ENCODE data around the gene MICU2.

MICU2 gene

GRCh38 chr13:21526707-21527540 lies 77.0 kb downstream of the MICU2 start:
- Mint-ChIP-seq H3K36me3 (peaks cover 28% of the 10 kb centered on the region), H3K27ac (peak overlapping the region; percentile 42), H3K9me3 (no peaks in the 10 kb centered on the region), H3K4me1 (peaks cover 2% of the 10 kb centered on the region), H3K27me3 (no peaks in the 10 kb centered on the region), H3K4me3 (no peak overlapping the region)
- DNase-seq (ENCODE audit: low spot score in 2 of 2) (no peak), ATAC-seq (ENCODE audit: low read depth) (no peak)

GRCh38 chr13:21522847-21523246 lies 81.1 kb downstream of the MICU2 start:
- H3K9me3 Mint-ChIP-seq: no peaks in the 10 kb centered on the region
- ATAC-seq (ENCODE audit: low read depth) (no peak), DNase-seq (ENCODE audit: low spot score in 2 of 2) (no peak)
- H3K36me3 Mint-ChIP-seq: peaks cover 38% of the 10 kb centered on the region
- peaks cover 2% of the 10 kb centered on the region for H3K4me1 Mint-ChIP-seq
- H3K4me3 Mint-ChIP-seq: no peak overlapping the region
- no peaks in the 10 kb centered on the region for H3K27me3 Mint-ChIP-seq
- H3K27ac Mint-ChIP-seq: no peak overlapping the region

GRCh38 chr13:21522130-21522529 lies 81.8 kb downstream of the MICU2 start:
- no peak for ATAC-seq (ENCODE audit: low read depth)
- H3K27ac Mint-ChIP-seq: no peak overlapping the region
- DNase-seq (ENCODE audit: low spot score in 2 of 2): no peak
- no peak overlapping the region for H3K4me3 Mint-ChIP-seq
- H3K9me3 Mint-ChIP-seq: no peaks in the 10 kb centered on the region
- peaks cover 38% of the 10 kb centered on the region for H3K36me3 Mint-ChIP-seq
- H3K27me3 Mint-ChIP-seq: no peaks in the 10 kb centered on the region
- peaks cover 2% of the 10 kb centered on the region for H3K4me1 Mint-ChIP-seq

GRCh38 chr13:21518617-21519144 lies 85.3 kb downstream of the MICU2 start:
- Mint-ChIP-seq H3K36me3 (peaks cover 30% of the 10 kb centered on the region), H3K4me3 (no peak overlapping the region), H3K27me3 (no peaks in the 10 kb centered on the region), H3K9me3 (no peaks in the 10 kb centered on the region), H3K4me1 (no peaks in the 10 kb centered on the region), H3K27ac (no peak overlapping the region)
- DNase-seq (ENCODE audit: low spot score in 2 of 2) (no peak), ATAC-seq (ENCODE audit: low read depth) (no peak)

- H3K9me3 Mint-ChIP-seq: no peaks in the 10 kb centered on the region
- no peak for DNase-seq (ENCODE audit: low spot score in 2 of 2)
- H3K36me3 Mint-ChIP-seq: peaks cover 27% of the 10 kb centered on the region
- no peaks in the 10 kb centered on the region for H3K4me1 Mint-ChIP-seq
- no peak overlapping the region for H3K4me3 Mint-ChIP-seq
- ATAC-seq (ENCODE audit: low read depth): no peak
- H3K27ac Mint-ChIP-seq: no peak overlapping the region
- no peaks in the 10 kb centered on the region for H3K27me3 Mint-ChIP-seq
Observed at GRCh38 chr13:21517576-21517975, 86.4 kb downstream of the MICU2 start.

- peaks cover 25% of the 10 kb centered on the region for H3K36me3 Mint-ChIP-seq
- no peaks in the 10 kb centered on the region for H3K9me3 Mint-ChIP-seq
- H3K27ac Mint-ChIP-seq: no peak overlapping the region
- no peak overlapping the region for H3K4me3 Mint-ChIP-seq
- ATAC-seq (ENCODE audit: low read depth) (no peak), DNase-seq (ENCODE audit: low spot score in 2 of 2) (no peak)
- H3K4me1 Mint-ChIP-seq: no peaks in the 10 kb centered on the region
- H3K27me3 Mint-ChIP-seq: no peaks in the 10 kb centered on the region
Observed at GRCh38 chr13:21516805-21517204, 87.2 kb downstream of the MICU2 start.

GRCh38 chr13:21511849-21512248 lies 92.1 kb downstream of the MICU2 start:
- H3K4me3 Mint-ChIP-seq: no peak overlapping the region
- DNase-seq (ENCODE audit: low spot score in 2 of 2) (no peak), ATAC-seq (ENCODE audit: low read depth) (no peak)
- H3K9me3 Mint-ChIP-seq: no peaks in the 10 kb centered on the region
- H3K4me1 Mint-ChIP-seq: no peaks in the 10 kb centered on the region
- peaks cover 24% of the 10 kb centered on the region for H3K36me3 Mint-ChIP-seq
- H3K27ac Mint-ChIP-seq: no peak overlapping the region
- H3K27me3 Mint-ChIP-seq: no peaks in the 10 kb centered on the region

- Mint-ChIP-seq H3K4me1 (no peaks in the 10 kb centered on the region), H3K27ac (no peak overlapping the region), H3K4me3 (no peak overlapping the region), H3K9me3 (no peaks in the 10 kb centered on the region), H3K27me3 (no peaks in the 10 kb centered on the region), H3K36me3 (peaks cover 31% of the 10 kb centered on the region)
- DNase-seq (ENCODE audit: low spot score in 2 of 2) (no peak), ATAC-seq (ENCODE audit: low read depth) (no peak)
Observed at GRCh38 chr13:21504379-21504778, 99.6 kb downstream of the MICU2 start.

GRCh38 chr13:21501686-21502085 lies 102.3 kb downstream of the MICU2 start:
- H3K36me3 Mint-ChIP-seq: peaks cover 28% of the 10 kb centered on the region
- H3K27ac Mint-ChIP-seq: no peak overlapping the region
- no peaks in the 10 kb centered on the region for H3K27me3 Mint-ChIP-seq
- DNase-seq (ENCODE audit: low spot score in 2 of 2) (no peak), ATAC-seq (ENCODE audit: low read depth) (no peak)
- H3K4me1 Mint-ChIP-seq: no peaks in the 10 kb centered on the region
- no peaks in the 10 kb centered on the region for H3K9me3 Mint-ChIP-seq
- no peak overlapping the region for H3K4me3 Mint-ChIP-seq

- ATAC-seq (ENCODE audit: low read depth): no peak
- Mint-ChIP-seq H3K27me3 (no peaks in the 10 kb centered on the region), H3K4me3 (no peak overlapping the region), H3K4me1 (no peaks in the 10 kb centered on the region), H3K9me3 (peaks cover 16% of the 10 kb centered on the region), H3K27ac (no peak overlapping the region), H3K36me3 (peaks cover 19% of the 10 kb centered on the region)
- no peak for DNase-seq (ENCODE audit: low spot score in 2 of 2)
Observed at GRCh38 chr13:21486322-21486721, 117.6 kb downstream of the MICU2 start.

GRCh38 chr13:21483748-21484147 lies 120.2 kb downstream of the MICU2 start:
- Mint-ChIP-seq H3K36me3 (peaks cover 2% of the 10 kb centered on the region), H3K4me3 (no peak overlapping the region), H3K27ac (no peak overlapping the region), H3K27me3 (no peaks in the 10 kb centered on the region), H3K9me3 (peaks cover 8% of the 10 kb centered on the region), H3K4me1 (peaks cover 3% of the 10 kb centered on the region)
- DNase-seq (ENCODE audit: low spot score in 2 of 2) (no peak), ATAC-seq (ENCODE audit: low read depth) (no peak)

- H3K9me3 Mint-ChIP-seq: peaks cover 3% of the 10 kb centered on the region
- H3K4me1 Mint-ChIP-seq: peaks cover 11% of the 10 kb centered on the region
- ATAC-seq (ENCODE audit: low read depth) (no peak), DNase-seq (ENCODE audit: low spot score in 2 of 2) (no peak)
- no peak overlapping the region for H3K27ac Mint-ChIP-seq
- no peaks in the 10 kb centered on the region for H3K36me3 Mint-ChIP-seq
- H3K27me3 Mint-ChIP-seq: no peaks in the 10 kb centered on the region
- no peak overlapping the region for H3K4me3 Mint-ChIP-seq
Observed at GRCh38 chr13:21481359-21481758, 122.6 kb downstream of the MICU2 start.

GRCh38 chr13:21478881-21479808 lies 124.8 kb downstream of the MICU2 start:
- DNase-seq (ENCODE audit: low spot score in 2 of 2) (peak; percentile 53 to 55), ATAC-seq (ENCODE audit: low read depth) (peak; percentile 63)
- Mint-ChIP-seq H3K9me3 (no peaks in the 10 kb centered on the region), H3K4me1 (peaks cover 11% of the 10 kb centered on the region), H3K4me3 (peak overlapping the region; percentile 51), H3K36me3 (no peaks in the 10 kb centered on the region), H3K27ac (no peak overlapping the region), H3K27me3 (no peaks in the 10 kb centered on the region)

- Mint-ChIP-seq H3K27ac (peak overlapping the region; percentile 57), H3K4me1 (peaks cover 11% of the 10 kb centered on the region), H3K9me3 (no peaks in the 10 kb centered on the region), H3K4me3 (peak overlapping the region; percentile 85), H3K36me3 (no peaks in the 10 kb centered on the region), H3K27me3 (no peaks in the 10 kb centered on the region)
- ATAC-seq (ENCODE audit: low read depth) (peak; percentile 89), DNase-seq (ENCODE audit: low spot score in 2 of 2) (peak; percentile 78 to 81)
Observed at GRCh38 chr13:21476893-21477472, 127.0 kb downstream of the MICU2 start.
